ENCODE data around the gene LSM4. TPM values are rescaled to one million over a fixed set of nuclear protein-coding genes. Genes with fewer than 3 reads are reported as not detected.

LSM4 gene
- total and polyA plus RNA-seq, 2 of the 13 experiments (the other 11 are each of a cell fraction or from before 2014, with no cell fraction given), result 65.8 to 166 TPM

GRCh38 chr19:18319591-18320135 lies 3.2 kb downstream of the LSM4 start (continued):
- TF ChIP-seq ZNF232 (CRISPR knock-in tag; IDR thresholded peaks at IDR 0.05; ENCODE audit: borderline replicate concordance), result no peak
- TF ChIP-seq ASH2L (IDR thresholded peaks at IDR 0.05; ENCODE audit: insufficient read length, low read depth, low read length), result peak; percentile 54
- peak; percentile 81 for TF ChIP-seq ZNF350 (CRISPR knock-in tag; IDR thresholded peaks at IDR 0.05; ENCODE audit: borderline replicate concordance, low read depth)
- TF ChIP-seq SP2 (CRISPR knock-in tag; IDR thresholded peaks at IDR 0.05), result 0 out of 2 replicates have a peak, but pooled peaks have one; percentile 27
- 0 out of 2 replicates have a peak, but pooled peaks have one; percentile 57 for TF ChIP-seq ZFP91 (CRISPR knock-in tag; IDR thresholded peaks at IDR 0.05; ENCODE audit: borderline replicate concordance)
- peak; percentile 72 for TF ChIP-seq MED8 (CRISPR knock-in tag; IDR thresholded peaks at IDR 0.05; ENCODE audit: insufficient replicate concordance)
- TF ChIP-seq FOSL1 (CRISPR knock-in tag; IDR thresholded peaks at IDR 0.05; ENCODE audit: borderline replicate concordance), result no peak
- TF ChIP-seq ATF7-NPFF (CRISPR knock-in tag; IDR thresholded peaks at IDR 0.05; ENCODE audit: low read depth), result no peak
- no peak for TF ChIP-seq NFATC3 (CRISPR knock-in tag; IDR thresholded peaks at IDR 0.05)
- TF ChIP-seq MAFK (conservative IDR thresholded peaks at IDR 0.05 in 1 of 2, IDR thresholded peaks at IDR 0.05 in 1 of 2; ENCODE audit: low read length in 2 of 2), result no peak
- no peak for TF ChIP-seq RBFOX2 (IDR thresholded peaks at IDR 0.05; ENCODE audit: low read depth, low read length)
- peak; percentile 60; the same call in 1 of the 2 replicates for TF ChIP-seq ZNF614 (CRISPR knock-in tag; IDR thresholded peaks at IDR 0.05; ENCODE audit: borderline replicate concordance)
- no peak for TF ChIP-seq PHF5A (CRISPR knock-in tag; IDR thresholded peaks at IDR 0.05; ENCODE audit: low read depth, unreplicated experiment)
- TF ChIP-seq ZNF781 (CRISPR knock-in tag; IDR thresholded peaks at IDR 0.05; ENCODE audit: borderline replicate concordance, not compliant biosample characterization), result no peak
- no peak for TF ChIP-seq ZNF564 (CRISPR knock-in tag; IDR thresholded peaks at IDR 0.05)
- no peak for TF ChIP-seq ZNF282 (IDR thresholded peaks at IDR 0.05; ENCODE audit: partially characterized antibody)
- TF ChIP-seq, protein P1, sequence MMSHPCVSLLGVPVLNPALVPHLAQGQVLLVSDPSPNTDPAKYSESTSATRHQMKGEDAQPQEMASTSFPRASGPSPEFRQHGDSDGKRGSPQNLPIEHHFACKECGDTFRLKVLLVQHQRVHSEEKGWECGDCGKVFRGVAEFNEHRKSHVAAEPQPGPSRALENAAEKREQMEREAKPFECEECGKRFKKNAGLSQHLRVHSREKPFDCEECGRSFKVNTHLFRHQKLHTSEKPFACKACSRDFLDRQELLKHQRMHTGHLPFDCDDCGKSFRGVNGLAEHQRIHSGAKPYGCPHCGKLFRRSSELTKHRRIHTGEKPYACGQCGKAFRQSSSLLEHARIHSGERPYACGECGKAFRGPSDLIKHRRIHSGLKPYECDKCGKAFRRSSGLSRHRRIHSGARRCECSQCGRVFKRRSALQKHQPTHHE (CRISPR knock-in tag; IDR thresholded peaks at IDR 0.05; ENCODE audit: borderline replicate concordance), result no peak
- TF ChIP-seq HNRNPL (IDR thresholded peaks at IDR 0.05; ENCODE audit: low read depth, low read length), result no peak
- no peak for TF ChIP-seq JUNB (CRISPR knock-in tag; IDR thresholded peaks at IDR 0.05; ENCODE audit: borderline replicate concordance)
- TF ChIP-seq ZNF549 (CRISPR knock-in tag; IDR thresholded peaks at IDR 0.05), result no peak
- no peak for TF ChIP-seq AGO2 (optimal IDR thresholded peaks at IDR 0.05; ENCODE audit: low read depth, low read length)
